PFSK-1 (cell line): ENCODE data around the gene FOXO3.

Experiments used
- POLR2AphosphoS5 ChIP-seq: IDR thresholded peaks from 2 replicates; pipeline ENCODE4 v1.6.1; 2012; ENCODE audit warnings: low read depth, mild to moderate bottlenecking, control low read depth, low read length, moderate library complexity
- TF ChIP-seq, protein P1 (sequence below), 2 experiments: IDR thresholded peaks; 2 replicates each; pipeline versions ENCODE4 v1.6.1 to v1.8.0; 2011 to 2012; ENCODE audit warnings: low read depth in 2 of 2, low read length in 2 of 2, control low read depth in 1 of 2, inconsistent platforms in 1 of 2, mild to moderate bottlenecking in 1 of 2, moderate library complexity in 1 of 2; ENCODE audit not compliant: insufficient read depth in 1 of 2

DNA sequence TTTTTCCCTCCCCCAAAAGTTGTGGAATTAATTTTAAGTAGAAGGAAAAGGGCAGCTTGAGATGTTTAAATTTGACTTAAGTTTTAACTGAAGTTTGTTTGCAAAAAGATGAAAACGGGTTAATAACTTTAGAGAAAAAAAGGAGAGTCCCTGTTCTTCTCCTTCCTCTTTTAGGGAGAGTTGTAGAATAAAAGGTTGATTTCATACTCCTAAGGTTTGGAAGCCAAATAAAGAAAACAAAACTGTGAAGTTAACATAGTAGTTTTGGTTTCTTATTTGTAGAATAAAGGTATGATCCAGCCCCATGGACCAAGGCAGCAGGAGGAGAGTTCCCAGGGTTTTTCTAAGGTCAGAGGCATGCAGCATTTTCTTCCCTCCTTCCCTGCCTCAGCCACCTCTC is 33.4 kb downstream of the FOXO3 start:
- TF ChIP-seq POLR2AphosphoS5, result no peak
- TF ChIP-seq, protein P1, sequence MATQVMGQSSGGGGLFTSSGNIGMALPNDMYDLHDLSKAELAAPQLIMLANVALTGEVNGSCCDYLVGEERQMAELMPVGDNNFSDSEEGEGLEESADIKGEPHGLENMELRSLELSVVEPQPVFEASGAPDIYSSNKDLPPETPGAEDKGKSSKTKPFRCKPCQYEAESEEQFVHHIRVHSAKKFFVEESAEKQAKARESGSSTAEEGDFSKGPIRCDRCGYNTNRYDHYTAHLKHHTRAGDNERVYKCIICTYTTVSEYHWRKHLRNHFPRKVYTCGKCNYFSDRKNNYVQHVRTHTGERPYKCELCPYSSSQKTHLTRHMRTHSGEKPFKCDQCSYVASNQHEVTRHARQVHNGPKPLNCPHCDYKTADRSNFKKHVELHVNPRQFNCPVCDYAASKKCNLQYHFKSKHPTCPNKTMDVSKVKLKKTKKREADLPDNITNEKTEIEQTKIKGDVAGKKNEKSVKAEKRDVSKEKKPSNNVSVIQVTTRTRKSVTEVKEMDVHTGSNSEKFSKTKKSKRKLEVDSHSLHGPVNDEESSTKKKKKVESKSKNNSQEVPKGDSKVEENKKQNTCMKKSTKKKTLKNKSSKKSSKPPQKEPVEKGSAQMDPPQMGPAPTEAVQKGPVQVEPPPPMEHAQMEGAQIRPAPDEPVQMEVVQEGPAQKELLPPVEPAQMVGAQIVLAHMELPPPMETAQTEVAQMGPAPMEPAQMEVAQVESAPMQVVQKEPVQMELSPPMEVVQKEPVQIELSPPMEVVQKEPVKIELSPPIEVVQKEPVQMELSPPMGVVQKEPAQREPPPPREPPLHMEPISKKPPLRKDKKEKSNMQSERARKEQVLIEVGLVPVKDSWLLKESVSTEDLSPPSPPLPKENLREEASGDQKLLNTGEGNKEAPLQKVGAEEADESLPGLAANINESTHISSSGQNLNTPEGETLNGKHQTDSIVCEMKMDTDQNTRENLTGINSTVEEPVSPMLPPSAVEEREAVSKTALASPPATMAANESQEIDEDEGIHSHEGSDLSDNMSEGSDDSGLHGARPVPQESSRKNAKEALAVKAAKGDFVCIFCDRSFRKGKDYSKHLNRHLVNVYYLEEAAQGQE (IDR thresholded peaks at IDR 0.05; ENCODE audit: insufficient read depth in 1 of 2, low read depth in 2 of 2, low read length in 2 of 2), result no peak
